Liver (tissue), 9 donors: ENCODE results near the gene TTBK1. TPM values are rescaled to one million over a fixed set of nuclear protein-coding genes. Genes with fewer than 3 reads are reported as not detected.

ENCODE experiments used
- DNase-seq: peaks from one replicate; pipeline ENCODE4 v3.0.0-alpha.2; 2017; ENCODE audit warnings: low spot score
- H3K27ac ChIP-seq, 2 donors: one replicate each; pipeline ENCODE4 v1.7.0; 2013; ENCODE audit warnings: inconsistent platforms in 2 of 2, low read length in 2 of 2, control low read depth in 1 of 2, low read depth in 1 of 2, mild to moderate bottlenecking in 1 of 2
- H3K27me3 ChIP-seq, 4 donors: one replicate each; pipeline versions ENCODE4 v1.6.1 to v1.7.0; 2013; ENCODE audit warnings: low read length in 3 of 4, inconsistent platforms in 1 of 4, mild to moderate bottlenecking in 1 of 4, moderate library complexity in 1 of 4; ENCODE audit not compliant: control insufficient read depth in 4 of 4, insufficient read depth in 4 of 4
- H3K36me3 ChIP-seq, 4 donors: one replicate each; pipeline versions ENCODE4 v1.6.1 to v1.7.0; 2013; ENCODE audit warnings: low read length in 3 of 4, mild to moderate bottlenecking in 3 of 4, low read depth in 1 of 4, moderate library complexity in 1 of 4; ENCODE audit not compliant: control insufficient read depth in 4 of 4, insufficient read depth in 3 of 4
- H3K4me1 ChIP-seq, 4 donors: one replicate each; pipeline versions ENCODE4 v1.6.1 to v1.7.0; 2013; ENCODE audit warnings: low read length in 3 of 4, mild to moderate bottlenecking in 3 of 4, moderate library complexity in 1 of 4; ENCODE audit not compliant: control insufficient read depth in 4 of 4, insufficient read depth in 4 of 4
- H3K4me3 ChIP-seq, 3 donors: one replicate each; pipeline versions ENCODE4 v1.6.1 to v1.7.0; 2013; ENCODE audit warnings: low read length in 3 of 3, control low read depth in 1 of 3, low read depth in 1 of 3, mild to moderate bottlenecking in 1 of 3
- H3K9ac ChIP-seq, 2 donors: one replicate each; pipeline ENCODE4 v1.7.0; 2013; ENCODE audit warnings: low read length in 2 of 2, mild to moderate bottlenecking in 2 of 2, moderate library complexity in 2 of 2, control low read depth in 1 of 2, low read depth in 1 of 2
- H3K9me3 ChIP-seq, 4 donors: one replicate each; pipeline versions ENCODE4 v1.6.1 to v1.7.0; 2013; ENCODE audit warnings: low read length in 3 of 4; ENCODE audit not compliant: control insufficient read depth in 4 of 4
- ATF3 ChIP-seq: IDR thresholded peaks from 2 replicates; pipeline ENCODE4 v1.6.1; 2016; ENCODE audit warnings: antibody characterized with exemption
- EGR1 ChIP-seq, 2 donors: IDR thresholded peaks; 2 replicates each; pipeline ENCODE4 v1.6.1; 2016 to 2018; ENCODE audit warnings: antibody characterized with exemption in 2 of 2, low read depth in 2 of 2
- FOXA1 ChIP-seq: IDR thresholded peaks from 2 replicates; pipeline ENCODE4 v1.6.1; 2016; ENCODE audit warnings: antibody characterized with exemption
- FOXA2 ChIP-seq: IDR thresholded peaks from 2 replicates; pipeline ENCODE4 v1.6.1; 2016; ENCODE audit warnings: antibody characterized with exemption
- GABPA ChIP-seq, 2 donors: IDR thresholded peaks in 1 of 2; conservative IDR thresholded peaks in 1 of 2; 2 replicates each; pipeline ENCODE4 v1.6.1; 2016; ENCODE audit warnings: antibody characterized with exemption in 2 of 2, mild to moderate bottlenecking in 1 of 2, moderate library complexity in 1 of 2
- HNF4A ChIP-seq, 2 donors: conservative IDR thresholded peaks; 2 replicates each; pipeline ENCODE4 v1.6.1; 2016; ENCODE audit warnings: antibody characterized with exemption in 2 of 2, mild to moderate bottlenecking in 2 of 2
- HNF4G ChIP-seq: IDR thresholded peaks from 2 replicates; pipeline ENCODE4 v1.6.1; 2016; ENCODE audit warnings: antibody characterized with exemption
- JUND ChIP-seq, 2 donors: IDR thresholded peaks; 2 replicates each; pipeline ENCODE4 v1.6.1; 2016; ENCODE audit warnings: antibody characterized with exemption in 2 of 2
- MAX ChIP-seq: IDR thresholded peaks from 2 replicates; pipeline ENCODE4 v1.6.1; 2016; ENCODE audit warnings: antibody characterized with exemption
- NR2F2 ChIP-seq: IDR thresholded peaks from 2 replicates; pipeline ENCODE4 v1.6.1; 2016; ENCODE audit warnings: antibody characterized with exemption
- RAD21 ChIP-seq, 2 donors: IDR thresholded peaks; 2 replicates each; pipeline ENCODE4 v1.6.1; 2016; ENCODE audit warnings: antibody characterized with exemption in 2 of 2, mild to moderate bottlenecking in 2 of 2
- REST ChIP-seq: IDR thresholded peaks from 2 replicates; pipeline ENCODE4 v1.6.1; 2016; ENCODE audit warnings: antibody characterized with exemption, mild to moderate bottlenecking
- RXRA ChIP-seq, 2 donors: IDR thresholded peaks; 2 replicates each; pipeline ENCODE4 v1.6.1; 2017 to 2018; ENCODE audit warnings: antibody characterized with exemption in 2 of 2, mild to moderate bottlenecking in 1 of 2
- SP1 ChIP-seq: IDR thresholded peaks from 2 replicates; pipeline ENCODE4 v1.6.1; 2018; ENCODE audit warnings: antibody characterized with exemption, mild to moderate bottlenecking
- TAF1 ChIP-seq: conservative IDR thresholded peaks from 2 replicates; pipeline ENCODE4 v1.6.1; 2016; ENCODE audit warnings: antibody characterized with exemption, mild to moderate bottlenecking
- YY1 ChIP-seq: IDR thresholded peaks from 2 replicates; pipeline ENCODE4 v1.6.1; 2016; ENCODE audit warnings: antibody characterized with exemption, mild to moderate bottlenecking
- ZBTB33 ChIP-seq: IDR thresholded peaks from 2 replicates; pipeline ENCODE4 v1.6.1; 2016; ENCODE audit warnings: antibody characterized with exemption
- WGBS: extraction: QIAGEN DNeasy Blood & Tissue Kit; methylation state at CpG from one replicate; pipeline ENCODE4 v1.1.7; 2013; 5-methylcytosine and 5-hydroxymethylcytosine counted together
- polyA plus RNA-seq, 2 donors: library from polyadenylated mRNA; stranded (reverse) in 1 of 2; unstranded in 1 of 2; fragments of 200-250 nt in 1 of 2; fragments of >200 nt in 1 of 2; fragmentation: Nextera tagmentation in 1 of 2; extraction: Ambion mirVana in 1 of 2; gene quantifications; one replicate each; pipeline versions ENCODE4 v1.2.1 to v1.2.3, GENCODE V29; 2013 to 2015
- total RNA-seq, 2 donors: library from RNA; depleted of rRNA; stranded (reverse); fragments of >200 nt; gene quantifications; one replicate each; pipeline ENCODE4 v1.2.3, GENCODE V29; 2014
- donor health status: healthy.
- donor health status: healthy.
- donor health status: healthy.
- donor health status: healthy.
- donor health status: healthy.

The TTBK1 gene
- total and polyA plus RNA-seq, 4 donors: 0.14 to 1.2 (median 0.44) TPM

GRCh38 chr6:43253401-43253800 lies 10.1 kb downstream of the TTBK1 start:
- TF ChIP-seq NR2F2 (no peak), JUND (IDR thresholded peaks at IDR 0.05) (no peak), RXRA (IDR thresholded peaks at IDR 0.05) (no peak), TAF1 (no peak), HNF4A (conservative IDR thresholded peaks at IDR 0.05) (no peak), FOXA1 (no peak), FOXA2 (no peak), RAD21 (IDR thresholded peaks at IDR 0.05) (no peak)
- H3K27ac ChIP-seq: no peak overlapping the region
- H3K27me3 ChIP-seq: no peaks in the 10 kb centered on the region
- H3K4me3 ChIP-seq: no peak overlapping the region
- DNase-seq: no peak
- H3K4me1 ChIP-seq: no peaks in the 10 kb centered on the region
- 92% methylated on average over 11 of the region's 11 CpGs for WGBS
- no peaks in the 10 kb centered on the region for H3K9me3 ChIP-seq
- H3K36me3 ChIP-seq: no peaks in the 10 kb centered on the region
- no peak overlapping the region for H3K9ac ChIP-seq

GRCh38 chr6:43254138-43254817 lies 11.0 kb downstream of the TTBK1 start:
- H3K27me3 ChIP-seq: no peaks in the 10 kb centered on the region

GRCh38 chr6:43254846-43255245 lies 11.6 kb downstream of the TTBK1 start:
- Histone ChIP-seq H3K27ac (no peak overlapping the region), H3K4me1 (no peaks in the 10 kb centered on the region), H3K27me3 (no peaks in the 10 kb centered on the region), H3K4me3 (no peak overlapping the region), H3K9me3 (no peaks in the 10 kb centered on the region), H3K9ac (no peak overlapping the region), H3K36me3 (no peaks in the 10 kb centered on the region)
- no peak for DNase-seq
- TF ChIP-seq RXRA (IDR thresholded peaks at IDR 0.05) (no peak), GABPA (IDR thresholded peaks at IDR 0.05 in 1 of 2, conservative IDR thresholded peaks at IDR 0.05 in 1 of 2) (no peak), YY1 (no peak), JUND (IDR thresholded peaks at IDR 0.05) (no peak), ATF3 (no peak), EGR1 (IDR thresholded peaks at IDR 0.05; ENCODE audit: low read depth in 2 of 2) (no peak), REST (no peak), TAF1 (no peak), FOXA1 (no peak), NR2F2 (no peak), MAX (no peak), RAD21 (IDR thresholded peaks at IDR 0.05) (no peak), HNF4A (conservative IDR thresholded peaks at IDR 0.05) (no peak), HNF4G (no peak)
- WGBS: 86% methylated on average over 11 of the region's 11 CpGs

More at GRCh38 chr6:43254138-43254817, 11.0 kb downstream of the TTBK1 start:
- no peaks in the 10 kb centered on the region for H3K4me1 ChIP-seq
- no peak overlapping the region for H3K4me3 ChIP-seq
- no peak for DNase-seq
- H3K27ac ChIP-seq: no peak overlapping the region
- TF ChIP-seq SP1 (no peak), ZBTB33 (no peak)
- WGBS: 87% methylated on average over 15 of the region's 15 CpGs
- H3K9me3 ChIP-seq: no peaks in the 10 kb centered on the region
- H3K36me3 ChIP-seq: no peaks in the 10 kb centered on the region
- no peak overlapping the region for H3K9ac ChIP-seq
